AG04450 (cell line): Measurements from ENCODE around the gene CLEC20A. TPM values are rescaled to one million over a fixed set of nuclear protein-coding genes. Genes with fewer than 3 reads are reported as not detected.
A peak's percentile ranks its signal among the peaks of the same experiment; 100 is the strongest.

Experiments
- CTCF ChIA-PET: fragments of 300-600, 350-600 bp; formaldehyde crosslinking; extraction: SDS; loops from one replicate; lab custom pipeline; 2022; ENCODE audit warnings: antibody characterized with exemption, inconsistent platforms; lab: Charles Lee
- POLR2A ChIA-PET: fragments of 350-600 bp; formaldehyde crosslinking; extraction: SDS; loops from one replicate; lab custom pipeline; 2021; ENCODE audit warnings: antibody characterized with exemption, inconsistent platforms; lab: Yijun Ruan, JAX
- DNase-seq: peaks from one replicate; pipeline ENCODE4 v3.0.0-alpha.2; 2011; ENCODE audit warnings: low read depth, low spot score
- H3K27ac ChIP-seq: one replicate; pipeline ENCODE4 v1.5.1; 2012; ENCODE audit warnings: low read depth, low read length, control low read depth
- H3K27me3 ChIP-seq: one replicate; pipeline ENCODE4 v1.6.0; 2012; ENCODE audit warnings: low read length; ENCODE audit not compliant: control insufficient read depth, insufficient read depth
- H3K4me3 ChIP-seq: 2 replicates; pipeline ENCODE4 v1.5.1; 2011; ENCODE audit warnings: mild to moderate bottlenecking, low read depth, low read length, control low read depth
- H3K9me3 ChIP-seq: 2 replicates; pipeline ENCODE4 v1.5.1; 2012; ENCODE audit warnings: low read length; ENCODE audit not compliant: control insufficient read depth, insufficient read depth
- polyA plus RNA-seq: library from polyadenylated mRNA; depleted of rRNA; stranded (reverse); fragments of >200 nt; gene quantifications from 2 replicates; pipeline ENCODE4 v1.2.3, GENCODE V29; 2011
- TF ChIP-seq, protein P1 (sequence below): IDR thresholded peaks from 2 replicates; pipeline ENCODE4 v1.5.1; 2011; ENCODE audit warnings: low read depth, low read length, control low read depth, inconsistent platforms

The CLEC20A gene
- polyA plus RNA-seq, 1 experiment: not detected

DNA sequence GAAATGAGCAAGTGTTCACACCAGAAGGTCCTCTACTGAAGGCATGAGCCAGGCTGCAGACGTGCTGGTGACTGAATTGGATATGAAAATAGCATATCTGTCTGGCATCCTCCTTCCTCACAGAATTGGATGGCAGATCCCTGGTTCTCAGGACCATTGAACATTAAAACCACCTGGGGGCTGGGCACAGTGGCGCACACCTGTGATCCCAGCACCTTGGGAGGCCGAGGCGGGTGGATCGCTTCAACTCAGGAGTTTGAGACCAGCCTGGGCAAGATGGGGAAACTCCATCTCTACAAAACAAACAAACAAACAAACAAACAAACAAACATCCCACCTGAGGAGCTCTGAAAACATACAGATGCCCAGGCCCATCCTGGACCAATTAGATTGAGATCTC is 39.6 kb upstream of the CLEC20A start:
- DNase-seq: no peak
- TF ChIP-seq, protein P1, sequence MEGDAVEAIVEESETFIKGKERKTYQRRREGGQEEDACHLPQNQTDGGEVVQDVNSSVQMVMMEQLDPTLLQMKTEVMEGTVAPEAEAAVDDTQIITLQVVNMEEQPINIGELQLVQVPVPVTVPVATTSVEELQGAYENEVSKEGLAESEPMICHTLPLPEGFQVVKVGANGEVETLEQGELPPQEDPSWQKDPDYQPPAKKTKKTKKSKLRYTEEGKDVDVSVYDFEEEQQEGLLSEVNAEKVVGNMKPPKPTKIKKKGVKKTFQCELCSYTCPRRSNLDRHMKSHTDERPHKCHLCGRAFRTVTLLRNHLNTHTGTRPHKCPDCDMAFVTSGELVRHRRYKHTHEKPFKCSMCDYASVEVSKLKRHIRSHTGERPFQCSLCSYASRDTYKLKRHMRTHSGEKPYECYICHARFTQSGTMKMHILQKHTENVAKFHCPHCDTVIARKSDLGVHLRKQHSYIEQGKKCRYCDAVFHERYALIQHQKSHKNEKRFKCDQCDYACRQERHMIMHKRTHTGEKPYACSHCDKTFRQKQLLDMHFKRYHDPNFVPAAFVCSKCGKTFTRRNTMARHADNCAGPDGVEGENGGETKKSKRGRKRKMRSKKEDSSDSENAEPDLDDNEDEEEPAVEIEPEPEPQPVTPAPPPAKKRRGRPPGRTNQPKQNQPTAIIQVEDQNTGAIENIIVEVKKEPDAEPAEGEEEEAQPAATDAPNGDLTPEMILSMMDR: no peak
- H3K27me3 ChIP-seq: no peaks in the 10 kb centered on the region
- H3K4me3 ChIP-seq: no peak overlapping the region
- peak overlapping the region; percentile 82 for H3K27ac ChIP-seq
- POLR2A ChIA-PET: interaction anchor here (0.5 kb wide), 1 partner anchor 78 kb away, joined by 12 read pairs; no protein-coding TSS in a partner anchor
- H3K9me3 ChIP-seq: no peaks in the 10 kb centered on the region
- CTCF ChIA-PET: interaction anchor here (1.5 to 8.9 kb wide), 6 partner anchors 35 to 585 kb away, joined by 3 to 176 read pairs (median 12); no protein-coding TSS in a partner anchor

DNA sequence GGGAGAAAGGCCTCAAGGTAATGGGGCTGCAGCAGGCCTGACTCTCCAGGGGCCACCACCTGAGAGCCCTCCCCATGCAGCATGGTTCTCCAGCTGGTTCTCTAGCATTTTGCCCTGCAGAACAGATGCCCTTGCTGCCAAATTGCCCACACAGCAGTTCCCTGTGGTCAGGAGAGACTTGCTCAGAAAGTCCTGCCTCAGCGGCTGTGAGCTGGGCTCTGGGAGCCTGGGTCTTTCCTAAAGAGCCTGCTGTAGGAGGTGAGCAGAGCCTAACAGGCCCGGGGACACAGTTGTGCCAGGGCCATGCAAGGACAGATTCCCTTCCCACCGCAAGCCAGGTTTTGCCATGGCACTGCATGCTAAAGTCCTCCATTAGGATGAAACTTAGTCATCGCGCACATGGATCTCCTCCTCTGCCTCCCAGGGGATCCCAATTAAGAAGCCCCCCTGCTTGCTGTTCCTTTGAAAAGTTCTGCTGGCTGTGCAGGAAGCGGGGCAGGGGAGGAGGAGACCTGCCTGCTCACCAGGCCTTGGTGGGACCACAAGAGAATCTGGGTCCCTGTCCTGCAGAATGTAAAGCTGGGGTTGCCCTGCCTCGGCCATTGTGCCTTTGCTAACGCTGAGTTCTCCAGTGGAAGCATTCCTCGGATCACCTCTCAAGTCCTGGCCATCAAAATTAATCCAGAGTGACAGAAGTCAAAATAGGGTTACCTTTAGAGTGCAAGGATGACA is 37.5 kb upstream of the CLEC20A start:
- CTCF ChIA-PET: interaction anchor here (1.0 to 7.9 kb wide), 5 partner anchors 223 to 468 kb away, joined by 3 to 101 read pairs (median 55); no protein-coding TSS in a partner anchor

DNA sequence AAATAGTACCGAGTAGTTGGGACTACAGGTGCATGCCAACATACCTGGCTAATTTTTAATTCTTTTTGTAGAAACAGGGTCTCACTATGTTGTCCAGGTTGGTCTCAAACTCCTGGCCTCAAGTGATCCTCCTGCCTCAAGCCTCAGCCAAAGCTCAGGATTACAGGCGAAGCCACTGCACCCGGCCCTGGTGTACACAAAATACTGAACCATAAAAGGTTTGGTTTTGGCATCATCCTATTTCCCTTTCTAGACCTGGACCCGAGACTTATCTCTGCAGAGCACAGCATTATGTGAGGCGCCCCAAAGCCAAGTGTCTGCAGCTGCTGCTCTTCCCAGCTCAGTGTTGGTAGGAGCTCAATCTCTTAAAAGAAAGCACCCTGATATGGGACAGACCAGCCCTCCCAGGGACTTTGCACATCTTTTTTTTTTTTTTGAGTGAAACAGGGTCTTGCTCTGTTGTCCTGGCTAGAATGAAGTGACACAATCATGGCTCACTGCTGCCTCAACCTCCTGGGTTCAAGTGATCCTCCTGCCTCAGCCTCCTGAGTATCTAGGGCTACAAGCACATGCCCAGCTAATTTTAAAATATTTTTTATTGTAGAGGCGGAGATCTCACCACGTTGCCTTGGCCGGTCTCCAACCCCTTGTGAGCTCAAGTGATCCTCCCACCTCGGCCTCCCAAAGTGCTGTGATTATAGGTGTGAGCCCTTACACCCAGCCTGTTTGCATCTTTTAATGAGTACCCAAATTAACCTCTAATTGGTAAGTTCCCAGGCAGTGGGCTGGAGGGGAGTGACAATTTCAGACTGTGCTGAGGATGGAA is 36.6 kb upstream of the CLEC20A start:
- TF ChIP-seq, protein P1: no peak
- no peaks in the 10 kb centered on the region for H3K27me3 ChIP-seq
- CTCF ChIA-PET: interaction anchor here (0.6 to 7.9 kb wide), 25 partner anchors 10 to 918 kb away, joined by 3 to 101 read pairs (median 5); no protein-coding TSS in a partner anchor
- H3K9me3 ChIP-seq: no peaks in the 10 kb centered on the region
- H3K27ac ChIP-seq: no peak overlapping the region
- no peak for DNase-seq
- no peak overlapping the region for H3K4me3 ChIP-seq
- POLR2A ChIA-PET: interaction anchor here (0.7 kb wide), 1 partner anchor 550 kb away, joined by 3 read pairs; no protein-coding TSS in a partner anchor

More for the DNA sequence above, 37.5 kb upstream of the CLEC20A start:
- no peak for DNase-seq
- POLR2A ChIA-PET: no interaction called here
- Histone ChIP-seq H3K4me3 (no peak overlapping the region), H3K27ac (no peak overlapping the region), H3K9me3 (no peaks in the 10 kb centered on the region), H3K27me3 (no peaks in the 10 kb centered on the region)
- TF ChIP-seq, protein P1: no peak

DNA sequence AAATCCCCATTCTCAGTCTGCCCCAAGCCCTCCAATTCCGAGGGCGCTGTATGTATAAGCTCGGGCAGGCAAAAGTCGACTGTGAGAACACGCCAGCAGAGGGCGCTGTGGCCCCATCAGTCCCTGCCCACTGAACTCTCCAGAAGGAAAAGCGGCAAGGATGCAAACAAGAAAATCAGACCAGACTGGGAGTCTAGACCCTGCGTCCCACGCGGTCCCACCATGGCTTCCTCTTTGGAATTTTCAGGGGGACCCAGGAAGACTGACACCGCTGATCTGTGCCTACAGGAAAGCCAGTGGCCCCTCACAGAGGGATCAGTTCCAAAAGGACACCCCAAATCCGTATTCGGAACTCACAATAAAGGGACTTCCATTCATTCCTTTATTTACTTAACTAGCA is 35.6 kb upstream of the CLEC20A start:
- Histone ChIP-seq H3K9me3 (no peaks in the 10 kb centered on the region), H3K27me3 (no peaks in the 10 kb centered on the region), H3K27ac (no peak overlapping the region), H3K4me3 (no peak overlapping the region)
- peak; percentile 63 for DNase-seq
- TF ChIP-seq, protein P1: peak; percentile 90
- ChIA-PET CTCF (interaction anchor here (0.6 to 7.9 kb wide), 20 partner anchors 9 to 543 kb away, joined by 3 to 101 read pairs (median 5); no protein-coding TSS in a partner anchor), POLR2A (no interaction called here)
